Measurements from ENCODE around the gene RAB29. TPM values are rescaled to one million over a fixed set of nuclear protein-coding genes. Genes with fewer than 3 reads are reported as not detected.

RAB29 gene
- total RNA-seq, 2 donors from 2014 or later = 23.5 to 47.2 TPM

- H3K4me1 ChIP-seq (ENCODE audit: control insufficient read depth in 1 of 2, low read depth in 2 of 2) = peaks cover 4 to 9% of the 10 kb centered on the region in 2 donors
- TF ChIP-seq, protein P1, sequence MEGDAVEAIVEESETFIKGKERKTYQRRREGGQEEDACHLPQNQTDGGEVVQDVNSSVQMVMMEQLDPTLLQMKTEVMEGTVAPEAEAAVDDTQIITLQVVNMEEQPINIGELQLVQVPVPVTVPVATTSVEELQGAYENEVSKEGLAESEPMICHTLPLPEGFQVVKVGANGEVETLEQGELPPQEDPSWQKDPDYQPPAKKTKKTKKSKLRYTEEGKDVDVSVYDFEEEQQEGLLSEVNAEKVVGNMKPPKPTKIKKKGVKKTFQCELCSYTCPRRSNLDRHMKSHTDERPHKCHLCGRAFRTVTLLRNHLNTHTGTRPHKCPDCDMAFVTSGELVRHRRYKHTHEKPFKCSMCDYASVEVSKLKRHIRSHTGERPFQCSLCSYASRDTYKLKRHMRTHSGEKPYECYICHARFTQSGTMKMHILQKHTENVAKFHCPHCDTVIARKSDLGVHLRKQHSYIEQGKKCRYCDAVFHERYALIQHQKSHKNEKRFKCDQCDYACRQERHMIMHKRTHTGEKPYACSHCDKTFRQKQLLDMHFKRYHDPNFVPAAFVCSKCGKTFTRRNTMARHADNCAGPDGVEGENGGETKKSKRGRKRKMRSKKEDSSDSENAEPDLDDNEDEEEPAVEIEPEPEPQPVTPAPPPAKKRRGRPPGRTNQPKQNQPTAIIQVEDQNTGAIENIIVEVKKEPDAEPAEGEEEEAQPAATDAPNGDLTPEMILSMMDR (IDR thresholded peaks at IDR 0.05) = no peak
- no peaks in the 10 kb centered on the region for H3K27me3 ChIP-seq (replicated peaks; ENCODE audit: insufficient read depth)
- DNase-seq (ENCODE audit: low spot score) = no peak
- H3K27ac ChIP-seq = no peak overlapping the region
- no peak overlapping the region for H3K4me3 ChIP-seq
- H3K36me3 ChIP-seq = no peaks in the 10 kb centered on the region
- H3K9me3 ChIP-seq = no peaks in the 10 kb centered on the region
- ATAC-seq (ENCODE audit: insufficient number of reproducible peaks, low FRiP score, low read depth) = no peak
Observed at GRCh38 chr1:205817364-205817763, 42.1 kb upstream of the RAB29 start.

- H3K4me1 ChIP-seq (ENCODE audit: control insufficient read depth in 1 of 2, low read depth in 2 of 2) = peaks cover 21 to 43% of the 10 kb centered on the region in 2 donors
- TF ChIP-seq, protein P1 (IDR thresholded peaks at IDR 0.05) = no peak
- ATAC-seq (ENCODE audit: insufficient number of reproducible peaks, low FRiP score, low read depth) = no peak
Observed at GRCh38 chr1:205813755-205814058, 38.4 kb upstream of the RAB29 start.

GRCh38 chr1:205812878-205813754 lies 37.8 kb upstream of the RAB29 start, which contains the start of gene SLC41A1:
TSS of gene SLC41A1 (minus strand) at chr1:205813198. CDS start at chr1:205810441, 2,757 bp downstream.
- Histone ChIP-seq H3K27ac (peak within 1 kb of the TSS; percentile 84 to 93), H3K27me3 (replicated peaks; ENCODE audit: insufficient read depth) (no peaks in the 10 kb centered on the region), H3K9me3 (no peaks in the 10 kb centered on the region), H3K4me3 (peak within 1 kb of the TSS; percentile 90), H3K4me1 (ENCODE audit: control insufficient read depth in 1 of 2, low read depth in 2 of 2) (peaks cover 21 to 48% of the 10 kb centered on the region in 2 donors), H3K36me3 (no peaks in the 10 kb centered on the region)
- ATAC-seq (ENCODE audit: insufficient number of reproducible peaks, low FRiP score, low read depth) = peak; percentile 90
- TF ChIP-seq, protein P1 (IDR thresholded peaks at IDR 0.05) = no peak
- DNase-seq (ENCODE audit: low spot score) = peak; percentile 86

More at GRCh38 chr1:205813755-205814058, 38.4 kb upstream of the RAB29 start:
- Histone ChIP-seq H3K9me3 (no peaks in the 10 kb centered on the region), H3K27me3 (replicated peaks; ENCODE audit: insufficient read depth) (no peaks in the 10 kb centered on the region), H3K36me3 (no peaks in the 10 kb centered on the region), H3K4me3 (peak overlapping the region; percentile 90), H3K27ac (peak overlapping the region; percentile 84 to 93)
- DNase-seq (ENCODE audit: low spot score) = peak; percentile 28

DNA sequence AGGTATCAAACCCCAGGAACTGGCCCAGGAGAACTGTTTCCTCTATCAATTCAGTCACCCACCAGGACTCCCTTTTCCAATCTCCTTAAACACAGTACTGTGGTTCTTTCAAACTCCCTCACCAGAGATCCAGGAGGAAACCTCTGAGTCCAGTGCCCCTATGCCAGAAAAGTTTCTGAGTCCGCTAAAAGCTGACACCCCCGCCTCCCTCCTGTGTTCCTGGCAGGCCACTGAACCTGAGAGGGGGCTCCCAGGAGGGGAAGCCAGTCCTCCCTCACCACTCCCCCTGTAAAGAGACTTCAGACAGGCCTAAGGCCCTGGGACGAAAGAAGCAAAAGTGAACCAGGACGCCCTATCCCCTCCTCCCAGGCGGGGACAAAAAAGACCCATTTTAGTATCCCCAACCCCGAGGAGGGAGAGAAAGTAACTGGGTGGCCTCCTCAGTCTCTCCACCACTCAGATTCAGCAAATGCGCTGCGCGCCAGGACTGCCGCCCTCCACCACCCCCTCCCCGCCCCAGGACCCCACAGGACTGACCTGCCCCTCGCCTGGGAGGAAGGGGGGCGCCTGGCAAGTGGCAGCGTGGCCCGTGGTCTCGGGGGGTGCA lies 37.1 kb upstream of the RAB29 start:
- no peaks in the 10 kb centered on the region for H3K27me3 ChIP-seq (replicated peaks; ENCODE audit: insufficient read depth)
- DNase-seq (ENCODE audit: low spot score) = no peak
- peaks cover 21 to 56% of the 10 kb centered on the region in 2 donors for H3K4me1 ChIP-seq (ENCODE audit: control insufficient read depth in 1 of 2, low read depth in 2 of 2)

GRCh38 chr1:205811660-205812059 lies 36.4 kb upstream of the RAB29 start:
- Histone ChIP-seq H3K4me1 (ENCODE audit: control insufficient read depth in 1 of 2, low read depth in 2 of 2) (peaks cover 24 to 63% of the 10 kb centered on the region in 2 donors), H3K4me3 (peak overlapping the region; percentile 90), H3K27ac (peak overlapping the region; percentile 84 to 93), H3K27me3 (replicated peaks; ENCODE audit: insufficient read depth) (no peaks in the 10 kb centered on the region), H3K9me3 (no peaks in the 10 kb centered on the region), H3K36me3 (no peaks in the 10 kb centered on the region)
- ATAC-seq (ENCODE audit: insufficient number of reproducible peaks, low FRiP score, low read depth) (no peak), DNase-seq (ENCODE audit: low spot score) (no peak)
- TF ChIP-seq, protein P1 (IDR thresholded peaks at IDR 0.05) = no peak

More for the DNA sequence above, 37.1 kb upstream of the RAB29 start:
- Histone ChIP-seq H3K9me3 (no peaks in the 10 kb centered on the region), H3K36me3 (no peaks in the 10 kb centered on the region), H3K27ac (peak overlapping the region; percentile 84 to 93), H3K4me3 (peak overlapping the region; percentile 90)
- no peak for ATAC-seq (ENCODE audit: insufficient number of reproducible peaks, low FRiP score, low read depth)
- TF ChIP-seq, protein P1 (IDR thresholded peaks at IDR 0.05) = no peak
